Measurements from ENCODE around the gene EEIG2. TPM values are rescaled to one million over a fixed set of nuclear protein-coding genes. Genes with fewer than 3 reads are reported as not detected.

The EEIG2 gene
- total RNA-seq, 1 donor from 2014 or later = 1.5 TPM

GRCh38 chr1:108585313-108585712 lies 25.4 kb downstream of the EEIG2 start:
- DNase-seq = no peak

DNA sequence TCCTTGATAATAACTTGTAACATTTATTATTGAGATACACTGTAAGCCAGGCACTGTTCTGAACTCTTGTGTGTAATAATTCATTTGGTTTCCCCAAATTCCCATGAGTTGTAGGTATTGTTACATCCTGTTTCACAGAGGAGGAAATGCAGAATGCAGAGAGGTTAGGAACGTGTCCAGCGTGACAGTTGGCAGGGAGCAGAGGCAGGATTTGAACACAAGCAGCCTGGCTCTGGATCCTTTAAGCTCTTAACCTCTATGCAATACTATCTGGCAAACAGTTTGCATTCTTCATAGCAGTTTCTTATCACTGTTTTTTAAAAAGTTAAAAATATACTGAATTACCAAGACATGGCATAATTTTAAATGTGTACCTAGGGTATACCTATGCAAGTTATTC lies 30.5 kb downstream of the EEIG2 start:
- peak; percentile 66 for DNase-seq

GRCh38 chr1:108590957-108591356 lies 31.1 kb downstream of the EEIG2 start:
- peak; percentile 97 for DNase-seq

- no peak for DNase-seq
These were observed 31.6 kb downstream of the EEIG2 start for GRCh38 chr1:108591466-108591865.

DNA sequence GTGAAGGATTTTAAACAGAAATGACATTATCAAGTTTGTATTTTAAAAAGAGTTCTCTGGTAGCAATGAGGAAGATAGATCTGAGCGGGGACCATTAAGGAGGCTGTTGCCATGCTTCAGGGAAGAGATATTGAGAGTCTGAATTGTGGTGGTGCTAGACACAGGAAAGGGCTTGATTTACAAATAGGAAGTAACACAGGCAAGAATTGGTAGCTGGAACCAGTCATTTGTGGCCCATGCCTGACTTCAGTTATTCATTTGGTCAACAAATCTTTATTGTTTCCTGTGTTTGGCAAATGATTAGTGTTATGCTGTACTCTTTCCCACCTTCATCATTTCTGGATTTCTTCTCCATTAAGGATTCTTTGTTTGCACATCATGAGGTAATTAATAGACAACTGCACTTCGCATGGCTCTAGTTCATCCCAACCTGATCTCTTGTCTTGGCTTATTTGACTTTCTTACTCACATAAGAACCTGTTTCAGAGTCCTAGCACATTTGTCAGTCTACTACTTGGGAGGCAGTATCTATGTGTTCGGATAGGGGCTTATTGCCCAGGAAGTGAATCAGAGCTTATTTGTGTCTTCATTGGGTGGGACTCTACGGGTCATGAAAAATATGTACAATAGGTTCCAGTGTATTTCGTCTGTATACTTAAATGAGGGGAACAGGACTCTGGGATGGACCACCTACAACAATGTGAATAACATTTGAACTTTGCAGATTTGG lies 32.3 kb downstream of the EEIG2 start:
- peak; percentile 45 for DNase-seq

- DNase-seq = no peak
These were observed 33.5 kb downstream of the EEIG2 start for GRCh38 chr1:108593448-108593847.

- no peak for DNase-seq
These were observed 35.6 kb downstream of the EEIG2 start for GRCh38 chr1:108595507-108595906.

- no peak for DNase-seq
These were observed 37.1 kb downstream of the EEIG2 start for GRCh38 chr1:108597041-108597440.

GRCh38 chr1:108598340-108598739 lies 38.4 kb downstream of the EEIG2 start:
- DNase-seq = no peak

GRCh38 chr1:108600504-108600903 lies 40.6 kb downstream of the EEIG2 start:
- DNase-seq = no peak

DNA sequence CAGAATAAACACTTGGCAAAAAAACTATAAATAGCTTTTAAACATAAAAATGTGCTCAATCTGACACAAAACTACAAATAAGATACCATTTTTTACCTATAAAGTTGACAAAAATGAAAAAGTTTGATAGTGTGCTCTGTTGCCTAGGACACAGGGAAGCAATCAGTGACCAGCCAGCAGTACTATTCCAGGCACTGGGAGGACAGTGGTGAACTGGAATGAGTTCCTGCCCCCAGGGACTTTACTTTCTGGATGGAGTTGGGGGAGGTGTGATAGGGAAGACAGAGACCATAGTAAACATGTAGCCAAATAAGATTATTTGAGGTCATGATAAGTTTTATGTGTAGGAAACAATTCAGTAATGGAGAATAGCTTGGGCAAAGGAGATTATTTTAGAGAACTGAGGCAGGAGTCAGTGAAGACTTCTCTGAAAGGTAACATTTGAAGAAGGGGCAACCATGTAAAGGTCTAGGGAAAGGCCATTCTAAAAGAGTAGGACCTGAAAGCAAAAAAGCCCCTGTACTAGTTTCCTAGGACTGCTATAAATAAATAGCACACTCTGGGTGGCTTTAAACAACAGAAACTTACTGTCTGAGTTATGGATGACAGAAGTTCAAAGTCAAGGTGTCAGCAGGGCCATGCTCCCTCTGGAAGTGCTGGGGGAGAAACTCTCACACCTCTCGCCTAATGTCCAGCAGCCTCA lies 42.0 kb downstream of the EEIG2 start:
- DNase-seq = no peak

DNA sequence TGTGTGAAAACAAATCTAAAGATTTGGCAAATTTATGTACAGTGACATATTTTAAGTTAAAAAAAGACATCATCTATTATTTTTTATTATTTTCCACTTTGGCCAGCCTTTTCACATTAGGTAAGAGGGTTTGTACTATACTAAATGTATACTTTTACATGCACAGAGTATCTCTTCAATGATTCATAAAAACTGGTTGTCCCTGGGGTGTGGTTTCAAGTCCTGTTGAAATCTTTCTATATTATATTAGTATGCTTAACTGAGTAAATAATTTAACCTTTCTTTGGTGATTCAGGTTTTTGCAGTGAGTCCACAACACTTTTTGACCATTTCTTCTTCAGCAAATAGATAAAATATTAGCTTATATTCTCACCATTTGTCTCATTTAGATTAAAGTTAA lies 45.7 kb downstream of the EEIG2 start:
- no peak for DNase-seq

GRCh38 chr1:108606478-108606877 lies 46.6 kb downstream of the EEIG2 start:
- no peak for DNase-seq

DNA sequence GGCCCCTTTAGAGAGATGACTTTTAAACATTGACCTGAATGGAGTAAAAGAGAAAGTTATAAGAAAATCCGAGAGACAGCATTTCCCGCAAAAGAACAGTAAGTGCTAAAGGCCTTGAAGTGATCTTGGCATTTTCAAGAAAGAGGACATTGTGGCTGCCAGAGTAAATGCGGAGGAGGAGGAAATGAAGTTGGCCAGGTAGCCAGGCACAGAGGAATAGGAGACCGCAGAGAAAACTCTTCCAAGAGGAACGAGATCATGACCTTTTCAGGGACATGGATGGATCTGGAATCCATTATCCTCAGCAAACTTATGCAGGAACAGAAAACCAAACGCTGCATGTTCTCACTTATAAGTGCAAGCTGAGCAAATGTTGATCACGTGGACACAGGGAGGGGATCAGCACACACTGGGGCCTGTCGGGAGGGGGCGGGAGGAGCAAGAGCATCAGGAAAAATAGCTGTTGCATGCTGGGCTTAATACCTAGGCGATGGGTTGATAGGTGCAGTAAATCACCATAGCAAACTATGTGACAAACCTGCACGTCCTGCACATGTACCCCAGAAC lies 49.7 kb downstream of the EEIG2 start:
- no peak for DNase-seq

Other genes with a start within 250 kb of the EEIG2 start
- gene NBPF6, start 109.8 kb upstream of the EEIG2 start, total RNA-seq = not detected in 2 replicates
- gene HENMT1, start 101.0 kb downstream of the EEIG2 start, total RNA-seq = 1.5 and 2.7 TPM in 2 replicates
- gene PRPF38B, start 132.2 kb downstream of the EEIG2 start, total RNA-seq = 11.4 and 14.3 TPM in 2 replicates
- gene FNDC7, start 152.8 kb downstream of the EEIG2 start, total RNA-seq = not detected in 2 replicates
- gene STXBP3, start 186.6 kb downstream of the EEIG2 start, total RNA-seq = 63.6 and 66.0 TPM in 2 replicates

Data from dermis blood vessel endothelial cell (primary cell).